ENCODE measurements around the gene ZC3H13.

The ZC3H13 gene

DNA sequence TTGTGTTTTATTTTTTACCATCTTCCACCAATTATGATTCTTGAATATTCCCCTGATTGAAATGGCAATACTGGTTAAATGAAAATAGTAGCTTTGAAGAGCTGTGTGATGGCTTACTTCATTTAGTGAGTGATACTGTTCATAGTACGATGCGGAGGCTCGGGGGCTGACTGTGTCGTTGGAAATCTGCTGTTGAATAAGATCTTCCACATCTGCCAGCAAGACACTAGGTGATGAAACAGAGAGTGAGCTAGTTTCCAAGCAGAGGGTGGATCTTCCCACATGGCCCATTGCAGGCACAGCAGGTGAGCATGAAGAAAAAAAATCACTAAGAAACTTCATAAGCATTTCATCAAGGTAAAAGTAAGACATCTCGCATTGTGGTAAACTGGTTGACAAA, 29.8 kb upstream of the ZC3H13 start:
- no peak overlapping the region for H3K27ac ChIP-seq
- TF ChIP-seq, protein P1, sequence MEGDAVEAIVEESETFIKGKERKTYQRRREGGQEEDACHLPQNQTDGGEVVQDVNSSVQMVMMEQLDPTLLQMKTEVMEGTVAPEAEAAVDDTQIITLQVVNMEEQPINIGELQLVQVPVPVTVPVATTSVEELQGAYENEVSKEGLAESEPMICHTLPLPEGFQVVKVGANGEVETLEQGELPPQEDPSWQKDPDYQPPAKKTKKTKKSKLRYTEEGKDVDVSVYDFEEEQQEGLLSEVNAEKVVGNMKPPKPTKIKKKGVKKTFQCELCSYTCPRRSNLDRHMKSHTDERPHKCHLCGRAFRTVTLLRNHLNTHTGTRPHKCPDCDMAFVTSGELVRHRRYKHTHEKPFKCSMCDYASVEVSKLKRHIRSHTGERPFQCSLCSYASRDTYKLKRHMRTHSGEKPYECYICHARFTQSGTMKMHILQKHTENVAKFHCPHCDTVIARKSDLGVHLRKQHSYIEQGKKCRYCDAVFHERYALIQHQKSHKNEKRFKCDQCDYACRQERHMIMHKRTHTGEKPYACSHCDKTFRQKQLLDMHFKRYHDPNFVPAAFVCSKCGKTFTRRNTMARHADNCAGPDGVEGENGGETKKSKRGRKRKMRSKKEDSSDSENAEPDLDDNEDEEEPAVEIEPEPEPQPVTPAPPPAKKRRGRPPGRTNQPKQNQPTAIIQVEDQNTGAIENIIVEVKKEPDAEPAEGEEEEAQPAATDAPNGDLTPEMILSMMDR (conservative IDR thresholded peaks at IDR 0.05): no peak
- TF ChIP-seq ZFX (IDR thresholded peaks at IDR 0.05): no peak

DNA sequence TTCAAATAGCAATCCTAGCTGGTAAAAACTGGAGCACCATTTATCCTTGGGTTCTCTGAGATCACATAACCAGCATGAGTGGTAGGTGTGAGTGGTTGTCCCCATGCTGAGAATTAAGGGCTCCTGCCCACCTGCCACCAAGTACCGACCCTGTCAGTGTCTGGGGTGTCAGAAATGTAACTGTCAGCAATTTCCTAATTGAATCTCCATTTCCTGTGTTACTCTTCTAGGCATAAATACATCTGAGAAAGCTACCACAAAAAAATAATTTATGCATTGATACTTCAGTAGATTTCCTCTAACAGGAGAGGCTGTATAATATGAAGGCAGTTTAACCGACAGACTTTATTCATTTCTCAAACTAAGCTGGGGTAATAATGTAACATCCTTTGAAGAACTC, 27.2 kb upstream of the ZC3H13 start:
- no peak overlapping the region for H3K27ac ChIP-seq
- TF ChIP-seq, protein P1 (conservative IDR thresholded peaks at IDR 0.05): no peak
- TF ChIP-seq ZFX (IDR thresholded peaks at IDR 0.05): no peak

DNA sequence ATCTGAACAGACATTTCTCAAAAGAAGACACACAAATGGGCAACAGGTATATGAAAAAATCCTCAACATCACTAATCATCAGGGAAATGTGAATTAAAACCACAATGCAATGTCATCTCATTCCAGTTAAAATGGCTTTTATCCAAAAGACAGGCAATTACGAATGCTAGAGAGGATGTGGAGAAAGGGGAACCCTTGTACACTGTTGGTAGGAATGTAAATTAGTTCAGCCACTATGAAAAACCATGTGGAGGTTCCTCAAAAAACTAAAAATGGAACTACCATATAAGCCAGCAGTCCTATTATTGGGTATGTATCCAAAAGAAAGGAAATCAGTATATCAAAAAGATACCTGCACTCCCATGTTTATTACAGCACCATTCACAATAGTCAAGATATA, 24.7 kb upstream of the ZC3H13 start:
- no peak for TF ChIP-seq ZFX (IDR thresholded peaks at IDR 0.05)
- TF ChIP-seq, protein P1 (conservative IDR thresholded peaks at IDR 0.05): no peak
- no peak overlapping the region for H3K27ac ChIP-seq

DNA sequence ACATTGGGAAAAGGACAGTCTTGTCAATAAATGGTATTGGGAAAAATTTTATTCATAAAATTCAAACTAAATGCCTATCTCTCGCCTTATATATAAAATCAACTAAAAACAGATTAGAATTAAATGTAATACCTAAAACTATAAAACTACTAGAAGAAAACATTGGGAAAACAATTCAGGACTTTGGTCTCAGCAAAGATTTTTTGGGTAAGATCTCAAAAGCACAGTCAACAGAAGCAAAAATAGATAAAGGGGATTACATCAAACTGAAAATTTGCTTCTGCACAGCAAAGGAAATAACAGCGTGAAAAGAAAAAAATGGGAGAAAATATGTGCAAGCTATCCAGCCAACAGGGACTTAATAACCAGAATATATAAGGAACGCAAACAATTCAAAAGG, 24.3 kb upstream of the ZC3H13 start:
- TF ChIP-seq, protein P1 (conservative IDR thresholded peaks at IDR 0.05): no peak
- no peak for TF ChIP-seq ZFX (IDR thresholded peaks at IDR 0.05)
- H3K27ac ChIP-seq: no peak overlapping the region

DNA sequence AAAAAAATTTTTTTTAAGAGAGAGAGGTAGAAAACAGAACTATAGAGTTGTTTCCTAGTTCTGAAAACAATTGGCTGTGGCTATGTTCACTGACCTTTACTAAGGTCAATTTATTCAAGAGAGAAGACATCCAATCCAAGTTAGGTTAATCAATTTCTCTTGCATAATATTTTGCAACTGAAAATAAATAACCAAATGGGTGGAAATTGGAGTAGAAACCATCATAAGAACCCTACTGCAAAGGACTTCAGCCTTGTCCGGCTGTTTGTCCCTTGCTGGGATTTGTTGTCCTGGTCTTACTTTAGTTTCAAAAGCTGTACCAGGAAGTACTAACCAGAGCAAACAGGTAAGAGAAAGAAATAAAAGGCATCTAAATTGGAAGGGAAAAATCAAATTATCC, 23.3 kb upstream of the ZC3H13 start:
- TF ChIP-seq, protein P1 (conservative IDR thresholded peaks at IDR 0.05): no peak
- no peak for TF ChIP-seq ZFX (IDR thresholded peaks at IDR 0.05)
- H3K27ac ChIP-seq: no peak overlapping the region

DNA sequence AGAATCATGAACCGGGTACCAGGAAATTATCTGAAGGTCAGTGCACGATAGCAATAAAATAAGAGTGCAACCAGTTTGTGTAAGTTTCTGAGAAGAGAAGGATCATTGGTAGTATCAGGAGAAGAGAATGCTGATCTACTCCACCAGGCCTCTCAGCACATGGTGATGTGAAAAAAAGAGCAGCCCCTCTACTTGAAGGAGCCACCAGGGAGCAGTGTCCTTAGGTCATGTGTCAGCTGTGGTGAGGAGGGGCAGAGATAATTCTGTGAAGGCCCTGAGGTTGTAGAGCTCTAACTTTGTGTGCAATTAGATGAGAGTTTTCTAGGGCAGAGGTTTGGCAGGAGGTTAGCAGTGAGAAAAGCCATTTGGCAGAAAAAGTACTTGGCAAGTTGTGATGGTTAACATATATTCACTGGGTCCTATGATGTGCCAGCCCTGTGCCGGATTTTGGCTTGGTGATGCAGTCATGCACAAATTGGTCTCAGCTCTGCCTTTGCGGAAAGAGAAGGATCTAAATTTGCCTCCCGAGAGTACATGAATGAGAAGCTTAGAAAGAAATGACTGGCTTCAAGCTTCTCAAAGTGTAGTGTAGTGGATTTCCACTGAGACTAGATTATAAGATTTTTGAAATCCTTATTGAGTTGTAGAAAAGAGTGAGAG, 19.2 kb upstream of the ZC3H13 start:
- TF ChIP-seq ZFX (IDR thresholded peaks at IDR 0.05): no peak
- TF ChIP-seq, protein P1 (conservative IDR thresholded peaks at IDR 0.05): no peak; the same call in 1 of the 2 replicates
- no peak overlapping the region for H3K27ac ChIP-seq

DNA sequence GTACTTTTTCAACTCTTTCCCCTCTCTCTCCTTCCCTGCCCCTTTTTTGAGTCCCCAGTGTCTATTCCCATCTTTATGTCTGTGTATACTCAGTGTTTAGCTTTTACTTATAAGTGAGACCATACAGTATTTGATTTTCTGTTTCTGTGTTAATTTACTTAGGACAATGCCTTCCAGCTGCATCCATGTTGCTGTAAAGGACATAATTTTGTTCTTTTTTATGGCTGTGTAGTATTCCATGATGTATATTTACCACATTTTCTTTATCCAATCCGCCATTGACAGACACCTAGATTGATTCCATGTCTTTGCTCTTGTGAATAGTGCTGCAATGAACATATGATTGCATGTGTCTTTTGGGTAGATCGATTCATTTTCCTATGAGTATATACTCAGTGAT, 10.7 kb upstream of the ZC3H13 start:
- H3K27ac ChIP-seq: no peak overlapping the region
- TF ChIP-seq ZFX (IDR thresholded peaks at IDR 0.05): no peak
- TF ChIP-seq, protein P1 (conservative IDR thresholded peaks at IDR 0.05): no peak

All from C4-2B (cell line).